Measurements from ENCODE around the gene MED17.

- TF ChIP-seq, protein P1, sequence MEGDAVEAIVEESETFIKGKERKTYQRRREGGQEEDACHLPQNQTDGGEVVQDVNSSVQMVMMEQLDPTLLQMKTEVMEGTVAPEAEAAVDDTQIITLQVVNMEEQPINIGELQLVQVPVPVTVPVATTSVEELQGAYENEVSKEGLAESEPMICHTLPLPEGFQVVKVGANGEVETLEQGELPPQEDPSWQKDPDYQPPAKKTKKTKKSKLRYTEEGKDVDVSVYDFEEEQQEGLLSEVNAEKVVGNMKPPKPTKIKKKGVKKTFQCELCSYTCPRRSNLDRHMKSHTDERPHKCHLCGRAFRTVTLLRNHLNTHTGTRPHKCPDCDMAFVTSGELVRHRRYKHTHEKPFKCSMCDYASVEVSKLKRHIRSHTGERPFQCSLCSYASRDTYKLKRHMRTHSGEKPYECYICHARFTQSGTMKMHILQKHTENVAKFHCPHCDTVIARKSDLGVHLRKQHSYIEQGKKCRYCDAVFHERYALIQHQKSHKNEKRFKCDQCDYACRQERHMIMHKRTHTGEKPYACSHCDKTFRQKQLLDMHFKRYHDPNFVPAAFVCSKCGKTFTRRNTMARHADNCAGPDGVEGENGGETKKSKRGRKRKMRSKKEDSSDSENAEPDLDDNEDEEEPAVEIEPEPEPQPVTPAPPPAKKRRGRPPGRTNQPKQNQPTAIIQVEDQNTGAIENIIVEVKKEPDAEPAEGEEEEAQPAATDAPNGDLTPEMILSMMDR (conservative IDR thresholded peaks at IDR 0.05) = no peak
- TF ChIP-seq ZFX (IDR thresholded peaks at IDR 0.05) = no peak
Measured at GRCh38 chr11:93843906-93844305, 59.8 kb downstream of the MED17 start.

Measured in C4-2B (cell line).